SK-N-DZ (cell line): Measurements from ENCODE around the gene TDRD9. TPM values are rescaled to one million over a fixed set of nuclear protein-coding genes. Genes with fewer than 3 reads are reported as not detected.
"Not testable (repeated sequence)": the region's sequence is repeated elsewhere in the genome, so short reads cannot be mapped to it uniquely, and the experiment has no call there.

ENCODE experiments used
- DNase-seq: peaks from one replicate; pipeline ENCODE4 v3.0.0-alpha.2; 2015; ENCODE audit warnings: low spot score
- polyA plus RNA-seq, 2 experiments: library from polyadenylated mRNA; depleted of rRNA; stranded (reverse); fragments of >200 nt; gene quantifications; 2 replicates each; pipeline ENCODE4 v1.2.3, GENCODE V29; 2014

The TDRD9 gene
- polyA plus RNA-seq (2014; cell fraction: cytosol; rRNA removed): not detected in 2 replicates
- polyA plus RNA-seq (2014; cell fraction: nucleus; rRNA removed): not detected in 2 replicates

DNA sequence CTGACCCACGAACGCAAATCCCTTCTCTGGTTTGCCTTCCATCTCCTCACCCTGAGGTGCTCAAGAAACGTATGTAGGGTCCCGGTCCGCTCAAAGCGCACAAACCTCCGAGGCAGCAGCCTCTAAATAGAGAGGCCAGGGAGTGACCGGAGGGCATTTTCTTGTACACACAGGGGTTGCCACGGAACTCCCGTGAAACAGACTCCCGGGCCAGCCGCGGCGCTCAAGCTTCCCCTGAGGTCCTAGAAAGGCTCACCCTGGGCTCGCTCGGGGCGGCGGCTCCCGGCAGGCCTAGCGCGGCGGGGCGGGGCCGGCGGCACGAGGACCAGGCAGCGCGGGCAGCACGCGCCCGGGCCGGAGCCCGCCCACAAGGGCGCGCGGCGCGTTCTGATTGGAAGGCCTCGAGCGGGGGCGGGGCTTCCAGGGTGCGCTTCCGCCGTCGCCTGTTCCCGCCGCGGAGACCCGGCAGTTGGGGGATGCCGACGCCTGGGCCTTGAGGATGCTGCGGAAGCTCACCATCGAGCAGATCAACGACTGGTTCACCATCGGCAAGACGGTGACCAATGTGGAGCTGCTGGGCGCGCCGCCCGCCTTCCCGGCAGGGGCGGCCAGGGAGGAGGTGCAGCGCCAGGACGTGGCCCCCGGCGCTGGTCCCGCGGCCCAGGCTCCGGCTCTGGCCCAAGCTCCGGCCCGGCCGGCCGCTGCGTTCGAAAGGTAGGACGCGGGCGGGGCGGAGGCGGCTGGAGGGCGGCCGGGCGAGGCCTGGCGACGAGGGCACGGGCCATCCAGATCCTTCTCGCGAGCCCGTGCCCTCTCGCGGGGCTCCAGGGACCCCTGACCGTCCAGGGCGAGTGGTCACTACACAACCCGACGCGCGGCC, at the start of gene TDRD9:
TDRD9 (plus strand) TSS at position 446 of the 880 bp plus-strand sequence; CDS start at position 500, 54 bp downstream.
- no peak for DNase-seq

DNA sequence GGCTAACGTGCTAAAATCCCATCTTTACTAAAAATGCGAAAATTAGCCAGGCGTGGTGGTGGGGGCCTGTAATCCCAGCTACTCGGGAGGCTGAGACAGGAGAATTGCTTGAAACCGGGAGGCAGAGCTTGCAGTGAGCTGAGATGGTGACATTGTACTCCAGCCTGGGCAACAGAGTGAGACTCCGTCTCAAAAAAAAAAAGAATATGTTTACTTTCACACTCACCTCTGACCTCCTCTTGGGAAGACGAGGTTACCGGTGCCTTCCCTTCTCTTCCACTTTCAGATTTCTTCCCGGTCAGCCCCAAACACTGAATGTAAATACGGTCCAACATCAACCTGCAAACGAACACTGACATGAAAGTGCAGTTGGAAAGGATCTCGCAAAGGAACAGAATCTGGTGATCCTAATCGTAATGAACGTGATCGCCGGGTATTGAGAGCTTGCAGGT, 49.1 kb upstream of the TDRD9 start:
- no peak for DNase-seq

GRCh38 chr14:103879570-103880347, 48.5 kb upstream of the TDRD9 start:
- DNase-seq: no peak

DNA sequence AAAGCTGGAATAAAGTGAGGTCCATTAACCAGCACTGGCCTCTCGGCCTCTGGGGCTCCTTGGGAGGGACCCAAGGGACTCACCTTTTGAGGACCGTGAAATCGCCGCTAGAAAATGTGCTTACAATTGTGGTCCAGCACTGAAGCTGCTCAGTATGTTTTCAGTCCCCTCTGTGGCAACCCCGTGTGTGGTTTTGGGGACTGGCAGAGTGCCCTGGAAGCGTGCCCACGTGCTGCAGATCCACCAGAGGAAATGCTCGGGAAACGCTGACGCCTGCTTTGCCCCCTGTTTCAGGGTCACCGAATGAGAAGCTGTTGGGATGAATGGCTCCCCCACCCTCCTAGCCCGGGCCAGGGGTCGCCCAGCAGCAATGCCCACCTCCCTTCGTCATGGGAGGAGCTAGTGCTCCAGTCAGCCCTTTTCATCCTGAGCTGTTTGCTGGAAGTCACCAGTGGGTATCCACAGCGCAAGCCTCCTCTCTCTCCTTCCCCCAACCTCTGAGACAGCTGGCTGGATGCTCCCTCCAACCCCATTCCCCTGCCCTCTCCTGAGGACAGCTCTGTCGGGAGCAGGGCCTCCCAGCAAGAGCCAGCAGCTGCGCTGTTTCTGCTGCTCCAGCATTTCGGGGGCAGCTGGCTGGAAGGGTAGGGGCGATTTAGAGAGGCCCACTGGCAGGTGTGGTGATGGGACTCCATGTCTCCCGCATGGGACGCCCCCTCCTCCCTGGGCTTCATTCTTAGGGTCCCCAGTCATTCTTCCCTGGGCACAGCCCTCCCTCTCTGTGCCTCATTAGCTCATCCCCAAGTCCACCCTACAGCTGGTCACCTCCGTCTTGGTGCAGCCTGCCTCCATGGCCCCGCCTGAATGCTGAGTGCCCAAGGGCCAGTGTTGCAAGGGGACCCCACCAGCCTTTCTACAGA, 47.6 kb upstream of the TDRD9 start:
- no peak for DNase-seq

- DNase-seq: no peak
These were observed 46.7 kb upstream of the TDRD9 start for GRCh38 chr14:103881268-103882201.

DNA sequence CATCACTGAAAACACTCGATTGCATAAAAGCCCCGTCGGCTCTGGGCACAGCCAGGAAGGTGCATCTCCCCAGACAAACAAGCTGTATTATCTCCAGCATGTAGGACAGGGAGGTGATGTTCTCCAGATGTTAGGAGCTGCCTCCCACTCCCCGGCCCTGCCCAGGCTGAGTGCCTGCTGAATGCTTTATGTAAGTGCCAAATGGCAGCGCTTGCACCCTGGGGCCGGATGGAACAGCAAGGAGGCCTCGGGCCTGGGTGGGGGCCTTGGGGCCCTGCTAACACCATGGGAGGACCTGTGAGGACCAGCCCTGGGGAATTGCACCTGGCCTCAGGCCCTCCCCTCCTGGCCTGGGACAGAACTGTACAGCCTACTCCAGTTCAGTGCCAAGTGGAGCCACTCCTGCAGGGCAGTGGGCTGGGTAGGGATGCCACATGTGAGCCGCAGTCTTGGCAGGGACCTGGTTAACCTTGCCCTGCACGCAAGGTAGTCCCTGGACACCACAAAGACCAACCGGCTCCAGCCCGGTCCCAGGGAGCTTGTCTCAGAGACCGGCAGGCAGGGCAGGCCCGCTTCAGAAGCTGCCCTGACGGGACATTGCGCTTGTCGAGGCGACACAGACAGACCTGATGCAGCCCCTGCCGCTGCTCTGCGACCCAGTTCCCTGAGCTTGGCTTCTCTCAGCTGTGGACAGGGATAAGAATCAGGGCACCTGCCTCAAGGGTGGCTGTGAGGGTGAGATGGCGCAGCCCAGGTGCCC, 45.6 kb upstream of the TDRD9 start:
- peak; percentile 49 for DNase-seq

- no peak for DNase-seq
These were observed 45.1 kb upstream of the TDRD9 start for GRCh38 chr14:103883263-103883523.

GRCh38 chr14:103884854-103885253, 43.4 kb upstream of the TDRD9 start:
- no peak for DNase-seq

DNA sequence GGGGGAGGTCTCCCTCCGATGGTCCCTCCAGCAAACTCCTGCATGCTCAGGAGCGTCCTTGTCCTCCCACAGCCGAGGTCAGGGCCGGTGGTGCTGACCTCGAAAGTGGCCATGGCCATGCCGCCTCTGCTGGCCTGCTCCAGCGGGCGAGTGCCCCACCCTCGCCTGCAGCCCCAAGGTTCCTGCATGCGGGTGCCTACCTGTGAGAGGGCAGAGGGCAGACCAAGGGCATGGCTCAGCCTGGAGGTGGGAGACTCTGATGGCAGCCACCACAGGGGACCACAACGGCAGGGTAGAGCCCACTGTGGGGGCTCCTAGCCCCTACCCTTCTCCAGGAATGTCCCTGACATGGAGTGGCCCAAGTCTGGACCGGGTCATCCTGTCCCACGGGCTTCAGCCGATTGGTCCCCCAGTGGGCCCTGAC, 42.7 kb upstream of the TDRD9 start:
- no peak for DNase-seq

GRCh38 chr14:103886304-103887169, 41.7 kb upstream of the TDRD9 start:
- no peak for DNase-seq

DNA sequence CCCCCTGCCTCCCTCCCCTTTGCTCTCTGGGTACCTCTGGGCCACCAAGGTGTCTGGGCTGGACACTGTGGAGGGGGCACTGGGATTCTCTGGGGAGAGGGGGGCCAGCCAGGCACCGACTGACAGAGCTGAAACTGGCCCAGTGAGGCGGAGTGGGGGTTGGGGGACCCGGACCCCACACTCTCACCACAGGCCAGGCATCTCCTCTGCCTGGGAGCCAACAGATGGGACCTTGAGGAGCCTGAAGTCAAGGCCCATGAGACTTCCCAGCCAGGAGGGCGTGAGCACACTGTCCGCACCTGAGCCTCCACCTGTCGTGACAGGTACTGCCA, 41.1 kb upstream of the TDRD9 start:
- DNase-seq: no peak

DNA sequence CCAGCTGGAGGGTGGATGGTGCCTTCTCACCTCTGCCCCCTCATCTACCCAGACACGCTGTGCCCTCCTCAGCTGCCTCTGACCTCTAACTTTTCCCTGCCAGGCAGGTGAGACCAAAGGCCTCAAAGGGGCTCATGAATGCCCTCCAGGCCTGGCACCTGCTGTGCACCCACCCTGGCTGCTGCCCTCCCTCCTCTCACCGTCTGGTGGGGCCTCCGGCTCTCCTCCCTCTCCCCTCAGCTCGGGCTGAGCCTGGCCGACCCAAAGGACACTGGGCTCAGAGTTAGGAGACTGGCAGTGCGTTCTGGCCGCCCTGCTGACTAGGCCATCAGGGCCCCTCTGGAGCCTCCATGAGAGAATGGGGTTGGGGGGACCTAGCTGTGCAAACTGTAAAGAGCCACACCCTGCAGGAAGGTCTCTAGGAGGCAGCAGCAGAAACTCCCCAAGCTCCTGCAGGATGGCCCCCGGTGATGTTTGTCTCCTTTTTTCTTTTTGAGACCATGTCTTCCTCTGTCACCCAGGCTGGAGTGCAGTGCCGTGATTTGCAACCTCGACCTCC, 40.6 kb upstream of the TDRD9 start:
- no peak for DNase-seq

- not testable (repeated sequence) for DNase-seq
These were observed 39.3 kb upstream of the TDRD9 start for GRCh38 chr14:103889002-103889312.

GRCh38 chr14:103889313-103890051, 38.8 kb upstream of the TDRD9 start:
- DNase-seq: no peak

DNA sequence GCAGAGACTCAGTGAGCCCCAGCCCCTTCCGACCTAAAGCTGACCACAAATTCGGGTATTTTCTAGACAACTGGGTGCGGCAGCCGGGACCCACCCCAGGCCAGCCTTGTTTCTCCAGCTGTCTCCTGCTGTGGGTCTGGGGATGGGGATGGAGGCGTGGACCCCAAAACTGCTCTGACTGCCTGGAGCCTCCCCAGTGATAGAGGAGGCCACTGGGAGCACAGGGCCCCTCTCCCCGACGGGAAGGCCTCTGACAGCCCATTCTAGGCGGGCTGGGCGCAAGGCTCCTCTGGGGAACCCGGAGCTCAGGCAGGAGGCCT, 38.2 kb upstream of the TDRD9 start:
- DNase-seq: no peak

DNA sequence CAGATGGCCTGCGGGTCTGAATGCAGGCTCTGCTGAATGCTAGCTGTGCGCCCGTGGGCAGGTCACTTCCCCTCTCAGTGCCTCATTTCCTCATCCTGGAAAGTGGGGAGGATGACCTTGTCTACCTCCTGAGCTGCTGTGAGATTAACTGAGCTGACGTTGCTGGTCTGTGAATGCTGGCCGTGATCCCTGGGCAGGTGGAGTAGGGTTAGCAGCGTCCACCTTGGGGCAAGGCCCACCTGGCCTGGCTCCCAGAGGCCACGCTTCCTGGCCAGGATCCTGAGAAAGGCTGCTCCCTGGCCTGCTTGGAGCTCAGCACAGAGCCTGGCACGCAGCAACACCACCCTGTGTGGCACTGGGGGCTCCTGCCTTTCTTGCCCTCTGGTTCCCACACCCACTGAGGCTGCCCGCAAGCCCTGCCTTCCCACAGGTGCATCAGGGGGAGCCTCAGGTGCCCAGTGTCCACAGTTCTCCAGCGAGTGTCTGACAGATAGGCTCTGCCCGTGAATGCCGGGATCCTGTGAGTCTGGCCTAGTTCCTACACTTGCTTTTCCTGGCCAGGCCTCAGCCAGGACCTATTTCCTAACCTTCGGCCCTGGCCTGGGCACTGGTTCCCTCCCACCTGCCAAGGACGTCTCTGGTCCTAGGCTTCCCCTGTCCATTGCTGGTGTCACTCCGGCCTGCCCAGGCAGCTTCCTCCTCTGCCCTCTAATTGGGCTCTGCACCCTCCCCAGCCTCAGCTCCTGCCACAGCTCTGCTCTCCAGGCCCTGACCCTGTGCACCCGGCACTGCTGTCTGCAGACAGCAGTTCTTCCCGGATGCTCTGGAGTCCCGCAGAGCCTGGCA, 37.2 kb upstream of the TDRD9 start:
- DNase-seq: no peak

- DNase-seq: no peak
These were observed 36.5 kb upstream of the TDRD9 start for GRCh38 chr14:103891667-103892215.
